HCT116 (cell line): ENCODE measurements around the gene EYA4. TPM values are rescaled to one million over a fixed set of nuclear protein-coding genes. Genes with fewer than 3 reads are reported as not detected.

ENCODE experiments used
- ATAC-seq: fragments of 200-7000 bp; cut with Tn5 transposase; 2 replicates; pipeline ENCODE4 v1.9.1; 2020; ENCODE audit warnings: mild to moderate bottlenecking, moderate library complexity
- BruUV-seq: library from RNA; stranded (reverse); fragments of 400-500 nt; replicated peaks from 2 replicates; lab custom pipeline; 2021; lab: Mats Ljungman, UMichigan
- CTCF ChIA-PET: fragments of 300-600 bp; sonication (Branson Sonifier 250); formaldehyde crosslinking; loops from one replicate; lab custom pipeline; 2021; ENCODE audit warnings: antibody characterized with exemption; lab: Charles Lee
- POLR2A ChIA-PET: fragments of 300-600, 350-600 bp; sonication (Branson Sonifier 250); formaldehyde crosslinking; loops from one replicate; lab custom pipeline; 2021; ENCODE audit warnings: antibody characterized with exemption; lab: Charles Lee
- RAD21 ChIA-PET, 2 experiments: fragments of 300-600 bp; sonication (Branson Sonifier 250); formaldehyde crosslinking; loops; one replicate each; lab custom pipeline; 2023; ENCODE audit warnings: low total read pairs in 2 of 2; ENCODE audit not compliant: uncharacterized antibody in 2 of 2, unreplicated experiment in 2 of 2, low non-redundant PET in 1 of 2; lab: Charles Lee
- DNase-seq: peaks from one replicate; pipeline ENCODE4 v3.0.0-alpha.2; 2010; ENCODE audit warnings: low read depth, low spot score
- H2AFZ ChIP-seq: fragments of 200-600 bp; shearing (Covaris generic), sonication (generic); 2 replicates; pipeline ENCODE4 v1.6.1; 2017; ENCODE audit warnings: low read depth, mixed run types, mixed read lengths, antibody characterized with exemption, low read length; ENCODE audit not compliant: poor library complexity, severe bottlenecking
- H3K27ac ChIP-seq: 2 replicates; pipeline ENCODE4 v1.5.1; 2012; ENCODE audit warnings: low read depth, low read length
- H3K27me3 ChIP-seq: fragments of 200-600 bp; sonication (generic); 2 replicates; pipeline ENCODE4 v1.6.1; 2016; ENCODE audit warnings: mixed run types, low read length, mixed read lengths; ENCODE audit not compliant: insufficient read depth
- H3K36me3 ChIP-seq, 2 experiments: fragments of 200-500 bp in 1 of 2; fragments of 200-600 bp in 1 of 2; sonication (Bioruptor generic) in 1 of 2; sonication (generic) in 1 of 2; 2 replicates each; pipeline versions ENCODE4 v1.5.1 to v1.6.1; 2014 to 2016; ENCODE audit warnings: low read length in 2 of 2, inconsistent platforms in 1 of 2, mixed read lengths in 1 of 2, mixed run types in 1 of 2; ENCODE audit not compliant: insufficient read depth in 2 of 2, control insufficient read depth in 1 of 2
- H3K4me1 ChIP-seq, 2 experiments: fragments of 200-600 bp in 1 of 2; sonication (generic) in 1 of 2; 2 replicates each; pipeline versions ENCODE4 v1.5.1 to v1.6.1; 2012 to 2017; ENCODE audit warnings: low read length in 2 of 2, inconsistent platforms in 1 of 2, mild to moderate bottlenecking in 1 of 2, mixed read lengths in 1 of 2, mixed run types in 1 of 2, moderate library complexity in 1 of 2; ENCODE audit not compliant: insufficient read depth in 2 of 2, control insufficient read depth in 1 of 2
- H3K4me2 ChIP-seq: fragments of 200-600 bp; sonication (generic); 2 replicates; pipeline ENCODE4 v1.6.1; 2017; ENCODE audit warnings: mixed run types, low read length, mixed read lengths
- H3K4me3 ChIP-seq, 2 experiments: fragments of 200-600 bp in 1 of 2; sonication (generic) in 1 of 2; replicated peaks in 1 of 2; 2 replicates each; pipeline ENCODE4 v1.5.1; 2011 to 2016; ENCODE audit warnings: low read length in 2 of 2, control low read depth in 1 of 2, low read depth in 1 of 2, mild to moderate bottlenecking in 1 of 2, mixed read lengths in 1 of 2, mixed run types in 1 of 2
- H3K79me2 ChIP-seq: fragments of 200-600 bp; sonication (generic); 2 replicates; pipeline ENCODE4 v1.6.1; 2017; ENCODE audit warnings: mild to moderate bottlenecking, mixed run types, low read length, moderate library complexity, mixed read lengths; ENCODE audit not compliant: insufficient read depth
- H3K9ac ChIP-seq: fragments of 200-600 bp; sonication (generic); 2 replicates; pipeline ENCODE4 v1.6.1; 2016; ENCODE audit warnings: low read length, mixed read lengths
- H3K9me2 ChIP-seq: fragments of 200-600 bp; sonication (generic), shearing (Covaris generic); 2 replicates; pipeline ENCODE4 v1.6.1; 2017; ENCODE audit warnings: mixed run types, mild to moderate bottlenecking, moderate library complexity; ENCODE audit not compliant: insufficient read depth
- H3K9me3 ChIP-seq, 2 experiments: fragments of 200-500 bp in 1 of 2; fragments of 200-600 bp in 1 of 2; sonication (Bioruptor generic) in 1 of 2; sonication (generic) in 1 of 2; 2 replicates each; pipeline ENCODE4 v1.6.1; 2014 to 2017; ENCODE audit warnings: low read length in 2 of 2, mixed read lengths in 2 of 2, inconsistent platforms in 1 of 2, low read depth in 1 of 2, mild to moderate bottlenecking in 1 of 2, mixed run types in 1 of 2, moderate library complexity in 1 of 2; ENCODE audit not compliant: control insufficient read depth in 1 of 2, insufficient read depth in 1 of 2
- H4K20me1 ChIP-seq: fragments of 200-600 bp; sonication (generic), shearing (Covaris generic); 2 replicates; pipeline ENCODE4 v1.6.1; 2017; ENCODE audit warnings: mixed run types, mild to moderate bottlenecking, moderate library complexity; ENCODE audit not compliant: insufficient read depth
- CBX3 ChIP-seq: IDR thresholded peaks from 2 replicates; pipeline ENCODE4 v1.6.1; 2012; ENCODE audit warnings: low read depth
- CEBPB ChIP-seq: IDR thresholded peaks from 2 replicates; pipeline ENCODE4 v1.6.1; 2012; ENCODE audit warnings: low read depth
- EGR1 ChIP-seq: IDR thresholded peaks from 2 replicates; pipeline ENCODE4 v1.6.1; 2012; ENCODE audit warnings: low read depth
- ELF1 ChIP-seq: IDR thresholded peaks from 2 replicates; pipeline ENCODE4 v1.6.1; 2012; ENCODE audit warnings: low read depth, borderline replicate concordance
- EZH2 ChIP-seq: fragments of 200-600 bp; sonication (generic); IDR thresholded peaks from 2 replicates; pipeline ENCODE4 v1.6.1; 2017; ENCODE audit warnings: antibody characterized with exemption, mixed run types
- EZH2phosphoT487 ChIP-seq: fragments of 200-600 bp; IDR thresholded peaks from 2 replicates; pipeline ENCODE4 v1.6.1; 2018; ENCODE audit warnings: antibody characterized with exemption, borderline replicate concordance
- FOSL1 ChIP-seq: IDR thresholded peaks from 2 replicates; pipeline ENCODE4 v1.6.1; 2012; ENCODE audit warnings: low read depth
- JUND ChIP-seq: IDR thresholded peaks from 2 replicates; pipeline ENCODE4 v1.6.1; 2012
- MAX ChIP-seq: IDR thresholded peaks from 2 replicates; pipeline ENCODE4 v1.6.1; 2012
- POLR2A ChIP-seq: IDR thresholded peaks from 2 replicates; pipeline ENCODE4 v1.7.0; 2011; ENCODE audit warnings: borderline replicate concordance; ENCODE audit not compliant: insufficient read depth, insufficient read length; ENCODE audit errors: extremely low read depth
- POLR2AphosphoS5 ChIP-seq: IDR thresholded peaks from 2 replicates; pipeline ENCODE4 v1.6.1; 2011; ENCODE audit warnings: mild to moderate bottlenecking, low read depth, low read length, moderate library complexity
- RAD21 ChIP-seq: IDR thresholded peaks from 2 replicates; pipeline ENCODE4 v1.6.1; 2012; ENCODE audit warnings: low read depth, mild to moderate bottlenecking
- REST ChIP-seq: IDR thresholded peaks from 2 replicates; pipeline ENCODE4 v1.6.1; 2012; ENCODE audit warnings: low read depth
- SIN3A ChIP-seq: IDR thresholded peaks from 2 replicates; pipeline ENCODE4 v1.6.1; 2012; ENCODE audit warnings: low read depth
- SP1 ChIP-seq: IDR thresholded peaks from 2 replicates; pipeline ENCODE4 v1.6.1; 2012; ENCODE audit warnings: low read depth
- SRF ChIP-seq: IDR thresholded peaks from 2 replicates; pipeline ENCODE4 v1.6.1; 2012; ENCODE audit warnings: low read depth
- YY1 ChIP-seq: IDR thresholded peaks from 2 replicates; pipeline ENCODE4 v1.6.1; 2011; ENCODE audit warnings: low read length, low read depth, moderate library complexity, mild to moderate bottlenecking; ENCODE audit not compliant: insufficient replicate concordance; ENCODE audit errors: extremely low read depth
- ZBTB33 ChIP-seq: IDR thresholded peaks from 2 replicates; pipeline ENCODE4 v1.6.1; 2011; ENCODE audit warnings: mild to moderate bottlenecking, low read length, moderate library complexity; ENCODE audit not compliant: insufficient replicate concordance; ENCODE audit errors: extremely low read depth
- ZFX ChIP-seq: fragments of 450-650 bp; IDR thresholded peaks from 2 replicates; pipeline ENCODE4 v1.6.1; 2017
- intact Hi-C: fragments of 100-400 bp; cut with micrococcal nuclease; formaldehyde crosslinking; loops from 2 replicates; pipeline ENCODE4 v1.10.0; 2022
- total RNA-seq: library from RNA; stranded (reverse); gene quantifications from one replicate; pipeline ENCODE4 v1.2.1, GENCODE V29; 2021; ENCODE audit not compliant: unreplicated experiment
- TF ChIP-seq, protein P1 (sequence below), 3 experiments: fragments of 200-600 bp in 1 of 3; sonication (generic) in 1 of 3; IDR thresholded peaks in 2 of 3; conservative IDR thresholded peaks in 1 of 3; 2 replicates each; pipeline ENCODE4 v1.5.1; 2012 to 2017; ENCODE audit warnings: low read depth in 2 of 3, low read length in 2 of 3, antibody characterized with exemption in 1 of 3, borderline replicate concordance in 1 of 3, control low read depth in 1 of 3, mild to moderate bottlenecking in 1 of 3, mixed read lengths in 1 of 3, mixed run types in 1 of 3, moderate library complexity in 1 of 3; ENCODE audit not compliant: insufficient read depth in 1 of 3

EYA4 gene
- total RNA-seq, 1 experiment from 2014 or later, result not detected

DNA sequence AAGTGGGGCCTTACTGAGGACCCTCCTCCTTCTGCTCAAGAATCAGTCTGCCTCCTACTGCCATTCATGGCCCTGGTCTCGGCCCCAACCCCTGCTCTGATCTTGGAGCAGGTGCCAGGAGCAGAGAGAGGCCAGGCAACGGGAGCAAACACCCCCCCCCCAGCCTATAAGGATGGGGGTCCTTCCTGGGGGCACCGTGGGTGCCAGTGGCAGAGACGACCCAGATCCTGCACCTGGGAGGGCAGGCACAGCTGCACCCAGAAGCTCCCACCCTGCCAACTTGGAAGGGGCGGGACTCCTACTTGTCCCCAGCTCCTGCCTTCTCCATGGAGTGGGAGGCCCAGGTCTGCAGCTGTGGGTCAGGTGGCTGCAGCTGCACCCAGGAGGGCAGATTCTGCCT is 183.2 kb downstream of the EYA4 start:
- H3K4me2 ChIP-seq, result no peak overlapping the region
- peaks cover 7% of the 10 kb centered on the region; the same call in 1 of the 2 replicates for H3K27me3 ChIP-seq
- ATAC-seq (no peak), DNase-seq (no peak)
- no peak for TF ChIP-seq REST
- TF ChIP-seq FOSL1, result no peak
- no peak for TF ChIP-seq RAD21
- no peak for TF ChIP-seq EGR1
- TF ChIP-seq CBX3, result no peak
- no peak for TF ChIP-seq ZFX
- no peak for TF ChIP-seq EZH2phosphoT487
- TF ChIP-seq JUND, result no peak
- no peak for TF ChIP-seq POLR2A
- TF ChIP-seq SP1, result no peak
- no peak for TF ChIP-seq MAX
- TF ChIP-seq EZH2, result no peak
- TF ChIP-seq ZBTB33, result no peak
- no peak for TF ChIP-seq ELF1
- TF ChIP-seq CEBPB, result no peak
- TF ChIP-seq POLR2AphosphoS5, result no peak
- no peak for TF ChIP-seq YY1
- TF ChIP-seq, protein P1, sequence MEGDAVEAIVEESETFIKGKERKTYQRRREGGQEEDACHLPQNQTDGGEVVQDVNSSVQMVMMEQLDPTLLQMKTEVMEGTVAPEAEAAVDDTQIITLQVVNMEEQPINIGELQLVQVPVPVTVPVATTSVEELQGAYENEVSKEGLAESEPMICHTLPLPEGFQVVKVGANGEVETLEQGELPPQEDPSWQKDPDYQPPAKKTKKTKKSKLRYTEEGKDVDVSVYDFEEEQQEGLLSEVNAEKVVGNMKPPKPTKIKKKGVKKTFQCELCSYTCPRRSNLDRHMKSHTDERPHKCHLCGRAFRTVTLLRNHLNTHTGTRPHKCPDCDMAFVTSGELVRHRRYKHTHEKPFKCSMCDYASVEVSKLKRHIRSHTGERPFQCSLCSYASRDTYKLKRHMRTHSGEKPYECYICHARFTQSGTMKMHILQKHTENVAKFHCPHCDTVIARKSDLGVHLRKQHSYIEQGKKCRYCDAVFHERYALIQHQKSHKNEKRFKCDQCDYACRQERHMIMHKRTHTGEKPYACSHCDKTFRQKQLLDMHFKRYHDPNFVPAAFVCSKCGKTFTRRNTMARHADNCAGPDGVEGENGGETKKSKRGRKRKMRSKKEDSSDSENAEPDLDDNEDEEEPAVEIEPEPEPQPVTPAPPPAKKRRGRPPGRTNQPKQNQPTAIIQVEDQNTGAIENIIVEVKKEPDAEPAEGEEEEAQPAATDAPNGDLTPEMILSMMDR (IDR thresholded peaks at IDR 0.05 in 2 of 3, conservative IDR thresholded peaks at IDR 0.05 in 1 of 3; ENCODE audit: borderline replicate concordance in 1 of 3, insufficient read depth in 1 of 3, low read depth in 2 of 3, low read length in 2 of 3), result no peak
- no peak for TF ChIP-seq SIN3A
- no peak for TF ChIP-seq SRF
- no peaks in the 10 kb centered on the region for H3K79me2 ChIP-seq
- no peaks in the 10 kb centered on the region for H3K9me2 ChIP-seq
- no peak overlapping the region for H3K27ac ChIP-seq
- no peaks in the 10 kb centered on the region for H4K20me1 ChIP-seq
- H3K9me3 ChIP-seq, result no peaks in the 10 kb centered on the region
- POLR2A ChIA-PET, result no interaction called here
- CTCF ChIA-PET, result no interaction called here
- H3K36me3 ChIP-seq, result no peaks in the 10 kb centered on the region
- BruUV-seq, result no TSS peak
- H3K4me1 ChIP-seq, result no peaks in the 10 kb centered on the region
- no peak overlapping the region for H2AFZ ChIP-seq
- intact Hi-C loops, result no loop called here
- no peak overlapping the region for H3K4me3 ChIP-seq
- RAD21 ChIA-PET, result no interaction called here
- no peak overlapping the region for H3K9ac ChIP-seq
